Mesothelial cell of epicardium (in vitro differentiated cells): ENCODE results near the gene AP2A1. TPM values are rescaled to one million over a fixed set of nuclear protein-coding genes. Genes with fewer than 3 reads are reported as not detected.
A peak's percentile ranks its signal among the peaks of the same experiment; 100 is the strongest.

Experiments used
- DNase-seq, 2 experiments: peaks; one replicate each; pipeline ENCODE4 v3.0.0; 2021; ENCODE audit warnings: low spot score in 2 of 2; ENCODE audit not compliant: unreplicated experiment in 2 of 2
- H3K27ac Mint-ChIP-seq: 2 replicates; pipeline ENCODE4 v1.8.0; 2021; ENCODE audit warnings: mixed read lengths
- H3K27me3 Mint-ChIP-seq: 2 replicates; pipeline ENCODE4 v1.8.0; 2021; ENCODE audit warnings: low read depth, mixed read lengths
- H3K36me3 Mint-ChIP-seq: 2 replicates; pipeline ENCODE4 v1.8.0; 2021; ENCODE audit warnings: mixed read lengths
- H3K4me1 Mint-ChIP-seq: 2 replicates; pipeline ENCODE4 v1.8.0; 2021; ENCODE audit warnings: mixed read lengths
- H3K4me3 Mint-ChIP-seq: 2 replicates; pipeline ENCODE4 v1.8.0; 2021; ENCODE audit warnings: mild to moderate bottlenecking, moderate library complexity, mixed read lengths
- H3K9me3 Mint-ChIP-seq: 2 replicates; pipeline ENCODE4 v1.8.0; 2021; ENCODE audit warnings: mixed read lengths
- total RNA-seq: library from RNA; stranded (reverse); gene quantifications from 3 replicates; pipeline ENCODE4 v1.2.1, GENCODE V29; 2021
- TF ChIP-seq, protein P1 (sequence below): fragments of 200-600 bp; sonication (generic); IDR thresholded peaks from one replicate; pipeline ENCODE4 v1.5.0; 2021; ENCODE audit warnings: antibody characterized with exemption; ENCODE audit not compliant: unreplicated experiment

Gene AP2A1
- total RNA-seq, 1 donor from 2014 or later: 85.2 TPM

DNA sequence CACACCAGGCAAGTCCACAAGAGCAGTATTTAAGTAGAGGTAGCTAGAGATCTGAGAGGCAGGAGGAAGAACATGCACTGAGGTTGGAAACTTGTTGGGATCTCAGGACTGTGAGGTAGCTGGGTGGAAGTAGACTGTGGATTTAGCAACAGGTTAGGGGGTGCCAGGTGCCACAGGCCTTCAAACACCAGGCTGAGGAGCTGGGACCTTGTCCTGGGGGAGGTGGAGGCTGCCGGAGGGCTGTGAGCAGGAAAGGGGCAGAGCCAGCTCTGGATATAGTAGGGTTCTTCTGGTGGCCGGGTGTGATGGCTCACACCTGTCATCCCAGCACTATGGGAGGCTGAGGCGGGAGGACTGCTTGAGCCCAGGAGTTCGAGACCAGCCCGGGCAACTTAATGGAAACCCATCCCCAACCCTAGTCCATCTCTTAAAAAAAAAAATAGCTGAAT, 43.2 kb downstream of the AP2A1 start:
- DNase-seq: no peak
- TF ChIP-seq, protein P1, sequence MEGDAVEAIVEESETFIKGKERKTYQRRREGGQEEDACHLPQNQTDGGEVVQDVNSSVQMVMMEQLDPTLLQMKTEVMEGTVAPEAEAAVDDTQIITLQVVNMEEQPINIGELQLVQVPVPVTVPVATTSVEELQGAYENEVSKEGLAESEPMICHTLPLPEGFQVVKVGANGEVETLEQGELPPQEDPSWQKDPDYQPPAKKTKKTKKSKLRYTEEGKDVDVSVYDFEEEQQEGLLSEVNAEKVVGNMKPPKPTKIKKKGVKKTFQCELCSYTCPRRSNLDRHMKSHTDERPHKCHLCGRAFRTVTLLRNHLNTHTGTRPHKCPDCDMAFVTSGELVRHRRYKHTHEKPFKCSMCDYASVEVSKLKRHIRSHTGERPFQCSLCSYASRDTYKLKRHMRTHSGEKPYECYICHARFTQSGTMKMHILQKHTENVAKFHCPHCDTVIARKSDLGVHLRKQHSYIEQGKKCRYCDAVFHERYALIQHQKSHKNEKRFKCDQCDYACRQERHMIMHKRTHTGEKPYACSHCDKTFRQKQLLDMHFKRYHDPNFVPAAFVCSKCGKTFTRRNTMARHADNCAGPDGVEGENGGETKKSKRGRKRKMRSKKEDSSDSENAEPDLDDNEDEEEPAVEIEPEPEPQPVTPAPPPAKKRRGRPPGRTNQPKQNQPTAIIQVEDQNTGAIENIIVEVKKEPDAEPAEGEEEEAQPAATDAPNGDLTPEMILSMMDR: no peak
- peaks cover 10% of the 10 kb centered on the region for H3K36me3 Mint-ChIP-seq
- peak overlapping the region; percentile 82 for H3K4me3 Mint-ChIP-seq
- H3K4me1 Mint-ChIP-seq: peaks cover 25% of the 10 kb centered on the region
- H3K27me3 Mint-ChIP-seq: no peaks in the 10 kb centered on the region
- peak overlapping the region; percentile 11 for H3K27ac Mint-ChIP-seq
- no peaks in the 10 kb centered on the region for H3K9me3 Mint-ChIP-seq

DNA sequence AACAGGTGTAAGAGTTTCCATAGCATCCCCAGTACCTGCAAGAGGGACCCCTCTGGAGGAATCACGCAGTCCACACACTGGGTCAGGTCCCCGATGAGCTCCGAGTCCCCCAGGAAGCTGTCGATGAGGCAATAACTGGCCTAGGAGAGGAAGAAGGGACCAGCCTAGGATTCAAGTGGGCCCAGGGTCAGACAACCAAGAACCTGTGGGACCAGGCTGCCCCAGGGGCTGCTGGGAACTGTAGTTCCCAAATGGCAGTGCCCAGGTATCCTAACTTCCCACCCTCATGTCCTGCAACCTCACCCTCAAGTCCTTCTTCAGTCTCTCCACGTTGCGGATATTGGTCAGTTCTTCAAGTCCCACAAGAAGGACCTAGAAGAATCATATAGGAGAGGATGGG, 44.5 kb downstream of the AP2A1 start:
- H3K27me3 Mint-ChIP-seq: no peaks in the 10 kb centered on the region
- no peak overlapping the region for H3K4me3 Mint-ChIP-seq
- no peak for DNase-seq
- no peak overlapping the region for H3K27ac Mint-ChIP-seq
- no peaks in the 10 kb centered on the region for H3K9me3 Mint-ChIP-seq
- peaks cover 6% of the 10 kb centered on the region for H3K36me3 Mint-ChIP-seq
- TF ChIP-seq, protein P1: no peak
- peaks cover 25% of the 10 kb centered on the region for H3K4me1 Mint-ChIP-seq

DNA sequence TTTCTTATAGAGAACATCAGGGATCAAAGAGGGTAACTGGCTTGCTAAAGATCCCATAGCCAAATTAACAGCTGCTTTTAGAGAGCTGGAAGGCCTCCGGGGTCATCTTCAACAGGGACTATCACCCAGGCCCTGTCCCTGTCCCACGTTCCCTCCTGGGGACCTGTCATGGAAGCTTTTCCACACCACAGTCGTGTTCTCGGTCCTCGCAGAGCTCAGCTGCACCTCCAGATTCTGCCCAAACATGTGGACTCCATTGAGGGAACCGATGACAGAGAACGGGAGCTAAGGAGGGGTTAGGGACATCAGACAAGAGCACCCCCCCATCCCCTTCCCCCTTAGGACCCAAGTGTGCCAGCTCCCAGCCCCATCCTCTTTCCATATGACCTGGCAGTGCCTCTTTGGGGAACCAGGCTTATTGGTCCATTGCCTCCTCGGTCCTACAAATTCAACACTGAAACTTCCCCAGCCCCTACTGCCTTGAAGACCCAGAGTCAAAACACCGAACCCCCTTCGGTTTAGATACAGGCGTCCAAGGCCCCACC, 45.7 kb downstream of the AP2A1 start:
- no peaks in the 10 kb centered on the region for H3K9me3 Mint-ChIP-seq

DNA sequence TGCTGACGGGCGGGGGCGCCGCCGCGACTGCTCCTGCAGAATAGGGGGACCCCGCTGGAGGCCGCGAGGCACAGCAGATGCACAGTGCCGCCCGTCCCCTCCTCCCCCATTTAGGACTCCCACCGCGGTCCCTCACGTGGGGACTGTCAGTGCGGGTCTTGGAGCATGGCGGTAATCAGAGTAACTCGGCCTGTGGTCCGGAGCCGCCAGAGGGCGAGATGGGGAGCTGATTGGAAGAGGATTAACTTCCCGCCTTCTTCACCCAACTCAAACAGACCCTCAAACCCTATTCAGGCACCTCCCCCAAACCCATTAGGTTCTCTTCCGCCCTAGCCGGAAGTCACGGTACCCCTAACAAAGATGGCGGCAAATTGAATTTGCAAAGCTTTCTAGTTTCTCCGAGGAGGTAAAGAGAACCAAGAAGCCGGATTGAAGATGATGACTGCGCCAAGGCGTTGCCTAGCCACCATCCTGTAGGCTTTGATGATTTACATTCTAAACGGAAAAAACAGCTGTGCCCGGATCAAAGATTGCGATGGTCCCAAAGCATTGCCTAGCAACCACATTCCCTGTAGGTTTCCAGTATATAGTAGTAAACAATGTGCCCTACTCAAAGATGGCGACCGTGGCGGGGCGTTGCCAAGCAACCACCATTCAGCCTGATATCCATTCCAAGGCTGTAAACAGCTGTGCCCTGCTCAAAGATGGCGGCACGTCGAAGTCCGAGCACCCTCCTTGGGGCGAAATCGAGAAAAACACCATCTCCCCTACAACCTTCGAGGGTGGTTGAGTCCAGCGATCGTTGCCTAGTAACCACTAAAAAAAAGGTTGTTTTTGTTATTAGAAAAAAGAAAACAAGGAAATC, 46.4 kb downstream of the AP2A1 start, which contains the start of gene FUZ:
TSS of gene FUZ (minus strand) at position 296 of the 865 bp plus-strand sequence. CDS start at position 110, 186 bp downstream.
- peaks cover 30% of the 10 kb centered on the region for H3K4me1 Mint-ChIP-seq
- TF ChIP-seq, protein P1: peak; percentile 27
- H3K9me3 Mint-ChIP-seq: no peaks in the 10 kb centered on the region
- H3K27me3 Mint-ChIP-seq: no peaks in the 10 kb centered on the region
- DNase-seq: peak; percentile 86 to 91
- peak within 1 kb of the TSS; percentile 98 for H3K27ac Mint-ChIP-seq
- peak within 1 kb of the TSS; percentile 95 for H3K4me3 Mint-ChIP-seq
- no peaks in the 10 kb centered on the region for H3K36me3 Mint-ChIP-seq

More for the DNA sequence above, 45.7 kb downstream of the AP2A1 start:
- Mint-ChIP-seq H3K4me1 (peaks cover 30% of the 10 kb centered on the region), H3K4me3 (peak overlapping the region; percentile 95), H3K27ac (peak overlapping the region; percentile 98), H3K36me3 (no peaks in the 10 kb centered on the region), H3K27me3 (no peaks in the 10 kb centered on the region)
- TF ChIP-seq, protein P1: no peak
- DNase-seq: no peak

DNA sequence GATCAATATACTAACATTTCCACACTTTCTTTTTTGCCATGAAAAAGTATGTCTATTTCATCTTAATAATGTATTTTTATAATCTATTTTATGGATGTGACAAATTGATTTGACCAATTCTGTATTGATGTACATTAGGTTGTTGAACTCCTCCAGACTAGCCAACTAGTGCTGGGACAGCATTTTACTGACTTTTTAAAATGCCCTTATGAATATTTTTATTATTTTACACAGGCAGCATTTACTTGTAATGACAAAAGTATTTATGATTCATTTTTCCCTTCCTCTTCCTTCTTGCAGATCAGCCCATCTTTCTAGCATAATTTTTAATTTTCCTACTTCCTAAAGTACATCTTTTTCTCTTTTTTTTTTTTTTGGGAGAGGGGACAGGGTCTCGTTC, 47.2 kb downstream of the AP2A1 start:
- peak overlapping the region; percentile 98 for H3K27ac Mint-ChIP-seq
- no peaks in the 10 kb centered on the region for H3K36me3 Mint-ChIP-seq
- TF ChIP-seq, protein P1: no peak
- no peak overlapping the region for H3K4me3 Mint-ChIP-seq
- no peaks in the 10 kb centered on the region for H3K27me3 Mint-ChIP-seq
- H3K9me3 Mint-ChIP-seq: no peaks in the 10 kb centered on the region
- no peak for DNase-seq
- peaks cover 29% of the 10 kb centered on the region for H3K4me1 Mint-ChIP-seq
